Adrenal gland (tissue), 12 donors: Measurements from ENCODE around the gene ITM2C. TPM values are rescaled to one million over a fixed set of nuclear protein-coding genes. Genes with fewer than 3 reads are reported as not detected.

ENCODE experiments used
- DNase-seq, 7 donors: peaks; one replicate each; pipeline ENCODE4 v3.0.0-alpha.2; 2019 to 2020
- H3K27ac ChIP-seq, 5 donors: fragments of 200-600 bp; sonication (generic) in 4 of 5; 1 replicate in 3 of 5; 2 replicates in 2 of 5; pipeline versions ENCODE4 v1.5.1 to v1.8.0; 2016 to 2020; ENCODE audit warnings: mild to moderate bottlenecking in 1 of 5
- H3K27me3 ChIP-seq: fragments of 200-600 bp; 2 replicates; pipeline ENCODE4 v1.8.0; 2021
- H3K36me3 ChIP-seq, 2 donors: fragments of 200-600 bp; replicated peaks in 1 of 2; 1 replicate in 1 of 2; 2 replicates in 1 of 2; pipeline versions ENCODE4 v1.5.1 to v1.8.0; 2018 to 2022
- H3K4me1 ChIP-seq, 2 donors: fragments of 200-600 bp; replicated peaks in 1 of 2; 1 replicate in 1 of 2; 2 replicates in 1 of 2; pipeline versions ENCODE4 v1.5.1 to v1.8.0; 2018 to 2021
- H3K4me3 ChIP-seq, 4 donors: fragments of 200-600 bp; sonication (generic) in 3 of 4; one replicate each; pipeline ENCODE4 v1.5.1; 2016 to 2018
- H3K9me3 ChIP-seq, 3 donors: fragments of 200-600 bp; sonication (generic) in 1 of 3; replicated peaks in 1 of 3; 1 replicate in 2 of 3; 2 replicates in 1 of 3; pipeline versions ENCODE4 v1.5.1 to v1.8.0; 2016 to 2021
- CTCF ChIP-seq, 6 experiments: fragments of 450-650 bp in 4 of 6; fragments of 200-600 bp in 2 of 6; sonication (generic) in 1 of 6; IDR thresholded peaks; 1 replicate in 5 of 6; 2 replicates in 1 of 6; pipeline versions ENCODE4 v1.5.1 to v1.8.0; 2016 to 2021; ENCODE audit warnings: antibody characterized with exemption in 6 of 6, mild to moderate bottlenecking in 2 of 6, moderate library complexity in 1 of 6
- POLR2A ChIP-seq, 2 donors: fragments of 450-650 bp; IDR thresholded peaks; one replicate each; pipeline ENCODE4 v1.6.1; 2017; ENCODE audit warnings: antibody characterized with exemption in 2 of 2, mild to moderate bottlenecking in 2 of 2, moderate library complexity in 1 of 2
- WGBS, 4 donors: extraction: QIAGEN DNeasy Blood & Tissue Kit in 2 of 4; methylation state at CpG; one replicate each; pipeline versions ENCODE4 v1.1.5 to v1.1.7; 2013 to 2017; 5-methylcytosine and 5-hydroxymethylcytosine counted together
- intact Hi-C, 2 donors: fragments of 100-400 bp; cut with DNase I; formaldehyde crosslinking; loops; one replicate each; pipeline versions ENCODE4 v1.14.1 to v1.15.0; 2022 to 2023
- polyA plus RNA-seq, 3 donors: library from polyadenylated mRNA; stranded (reverse); fragments of 200-250 nt in 2 of 3; fragments of 350-450 nt in 1 of 3; fragmentation: Illumina TruSeq in 1 of 3; extraction: RNeasy Lipid Tissue Mini Kit (QIAGEN cat#74804) in 1 of 3; gene quantifications; one replicate each; pipeline ENCODE4 v1.2.3, GENCODE V29; 2013 to 2014
- total RNA-seq, 9 donors: library from RNA; depleted of rRNA in 4 of 9; stranded (reverse); fragments of >200 nt in 4 of 9; fragments of 120-200 nt in 1 of 9; fragmentation: NEBNext Ultra II Directional in 1 of 9; extraction: Animal tissue kit (Norgen Biotek cat#: 25700) in 1 of 9; gene quantifications; one replicate each; pipeline versions ENCODE4 v1.1.0 to v1.2.4, GENCODE V29; 2013 to 2023
- donor health status: healthy with polysubstance abuse.
- donor health status: Bipolar disorder and iron deficiency.
- donor health status: DM: yes; HTN: yes; CAD: no.
- donor health status: DM: no; HTN: no; CAD: no.
- donor health status: DM: no; HTN: no; CAD: no.
- donor health status: DM: yes; HTN: yes; CAD: no.

The ITM2C gene
- total and polyA plus RNA-seq, 12 donors = 16.8 to 131 (median 35.6) TPM

GRCh38 chr2:230819433-230819832 is 45.3 kb upstream of the ITM2C start:
- intact Hi-C loops = no loop called here
- 88 to 98% (median 94%) methylated on average over 1 of the region's 1 CpG for WGBS, 4 donors

DNA sequence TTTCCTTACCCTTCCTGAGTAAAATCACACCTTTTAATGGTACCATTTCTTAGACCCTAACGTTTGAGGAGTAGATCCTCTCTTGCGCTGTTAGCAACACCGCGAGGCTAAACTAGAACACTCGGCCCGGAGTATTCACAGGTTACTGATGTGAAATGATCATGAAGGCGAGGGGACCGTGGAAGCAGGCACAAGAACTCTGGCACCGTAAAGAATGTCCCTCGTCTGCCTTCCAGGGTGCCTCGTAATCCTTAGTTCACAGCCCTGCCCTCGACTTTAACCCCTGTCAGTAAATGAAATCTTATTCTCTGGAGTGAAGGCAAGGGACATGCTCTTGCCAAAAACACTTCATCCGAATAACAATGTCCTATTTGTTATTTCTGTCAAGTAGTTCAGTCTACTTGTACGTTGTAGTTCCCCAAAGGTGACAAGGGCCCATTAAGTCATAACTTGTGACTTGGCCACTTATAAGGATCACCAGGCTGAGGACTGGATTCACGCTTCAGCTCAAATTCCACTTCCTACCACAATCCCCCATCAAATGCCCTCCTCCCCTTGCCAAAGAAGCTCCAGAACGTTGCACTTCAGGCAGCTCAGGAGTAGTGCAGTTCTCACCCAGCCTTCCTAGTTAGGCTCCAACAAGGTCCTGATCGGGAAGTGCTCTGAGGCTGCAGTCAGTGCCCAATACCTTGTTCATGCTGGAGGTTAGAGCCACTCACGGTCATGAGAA is 43.3 kb upstream of the ITM2C start:
- no peak for TF ChIP-seq CTCF (IDR thresholded peaks at IDR 0.05)
- no peak for TF ChIP-seq POLR2A (IDR thresholded peaks at IDR 0.05)
- WGBS, 4 donors = 79 to 82% (median 81%) methylated on average over 17 to 18 of the region's 18 CpGs
- Histone ChIP-seq H3K27ac (no peak overlapping the region), H3K4me3 (no peak overlapping the region), H3K27me3 (no peaks in the 10 kb centered on the region), H3K4me1 (peaks cover 0 to 6% of the 10 kb centered on the region in 2 donors), H3K36me3 (peaks cover 0 to 30% of the 10 kb centered on the region in 2 donors), H3K9me3 (no peaks in the 10 kb centered on the region)
- no peak for DNase-seq
- intact Hi-C loops = loop anchor here in 1 of 2 donors (5.0 kb wide), 1 partner anchor 166 kb away; no protein-coding TSS in a partner anchor

More at GRCh38 chr2:230819433-230819832, 45.3 kb upstream of the ITM2C start:
- H3K9me3 ChIP-seq = no peaks in the 10 kb centered on the region
- no peak for TF ChIP-seq POLR2A (IDR thresholded peaks at IDR 0.05)
- TF ChIP-seq CTCF (IDR thresholded peaks at IDR 0.05) = no peak
- H3K4me3 ChIP-seq = no peak overlapping the region
- DNase-seq = no peak
- H3K27ac ChIP-seq = no peak overlapping the region
- peaks cover 0 to 6% of the 10 kb centered on the region in 2 donors for H3K4me1 ChIP-seq
- H3K36me3 ChIP-seq = peaks cover 0 to 45% of the 10 kb centered on the region in 2 donors
- H3K27me3 ChIP-seq = no peaks in the 10 kb centered on the region

DNA sequence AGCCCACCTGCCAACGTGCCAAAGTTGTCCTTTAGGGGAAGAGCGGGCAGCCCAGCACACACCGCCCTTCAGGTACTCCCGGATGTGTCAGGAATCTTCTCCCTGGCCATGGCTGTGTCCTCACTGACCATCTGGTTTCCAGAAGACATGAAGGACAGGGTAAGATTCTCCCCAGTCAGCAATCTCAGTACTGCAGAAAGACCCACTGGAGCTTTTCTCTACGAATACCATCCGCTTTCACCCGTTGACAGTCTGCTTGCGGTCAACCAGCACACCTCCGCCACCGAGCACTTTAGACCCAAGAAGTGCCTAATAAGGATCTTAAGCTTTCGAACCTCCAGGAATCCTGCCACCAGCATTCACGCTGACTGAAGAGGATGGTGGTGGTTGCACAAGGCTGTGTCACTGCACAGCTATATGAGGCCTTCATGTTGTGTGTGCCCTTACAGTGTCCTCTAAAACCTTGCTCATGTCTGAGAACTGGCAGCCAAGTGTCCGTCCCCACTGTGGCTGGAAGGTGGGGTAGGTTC is 42.7 kb upstream of the ITM2C start:
- intact Hi-C loops = loop anchor here in 1 of 2 donors (5.0 kb wide), 1 partner anchor 165 kb away; no protein-coding TSS in a partner anchor
- no peak for TF ChIP-seq CTCF (IDR thresholded peaks at IDR 0.05)
- no peak for TF ChIP-seq POLR2A (IDR thresholded peaks at IDR 0.05)

DNA sequence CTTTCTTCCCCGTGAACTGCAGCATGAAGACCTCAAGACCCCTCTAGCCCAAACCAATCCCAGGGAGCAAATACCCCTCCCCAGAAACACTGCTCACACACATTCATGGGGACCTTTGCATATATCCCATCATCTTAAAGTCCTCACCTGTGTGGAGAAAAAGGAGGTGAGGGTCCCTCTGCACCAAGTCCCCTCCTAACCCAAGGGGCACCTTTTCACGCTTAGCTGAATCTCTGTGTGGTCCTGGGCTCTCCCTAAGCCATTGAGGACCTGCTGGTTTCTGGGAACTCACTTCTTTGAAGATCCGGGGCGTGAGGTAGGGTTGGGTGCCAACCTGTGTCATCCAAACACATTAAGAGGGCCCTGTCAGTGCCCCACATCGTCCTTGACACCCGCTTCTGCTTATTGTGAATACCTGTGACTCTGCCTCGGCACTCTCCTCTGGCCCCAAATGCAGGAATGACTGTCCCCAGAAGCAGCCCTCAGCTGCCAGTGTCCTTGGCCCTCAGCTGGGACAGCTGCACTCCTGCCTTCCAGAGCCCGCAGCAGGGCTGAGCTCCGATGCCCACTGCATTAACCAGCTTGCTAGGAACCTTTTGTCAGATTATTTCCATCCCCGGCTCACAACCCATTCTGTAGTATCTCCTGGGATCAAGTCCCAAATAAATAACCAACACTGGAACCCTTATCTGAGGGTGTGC is 41.3 kb upstream of the ITM2C start:
- intact Hi-C loops = loop anchor here in 1 of 2 donors (5.0 kb wide), 1 partner anchor 164 kb away; no protein-coding TSS in a partner anchor
- no peak for TF ChIP-seq CTCF (IDR thresholded peaks at IDR 0.05)
- no peak for TF ChIP-seq POLR2A (IDR thresholded peaks at IDR 0.05)
- Histone ChIP-seq H3K4me1 (peaks cover 0 to 6% of the 10 kb centered on the region in 2 donors), H3K9me3 (no peaks in the 10 kb centered on the region), H3K27ac (no peak overlapping the region), H3K27me3 (peaks cover 9% of the 10 kb centered on the region), H3K36me3 (peaks cover 0 to 11% of the 10 kb centered on the region in 2 donors), H3K4me3 (no peak overlapping the region)
- DNase-seq = no peak
- 50 to 63% (median 53%) methylated on average over 5 to 10 of the region's 10 CpGs for WGBS, 4 donors

More for the DNA sequence above, 42.7 kb upstream of the ITM2C start:
- no peak overlapping the region for H3K27ac ChIP-seq
- 91 to 98% (median 92%) methylated on average over 9 to 13 of the region's 13 CpGs for WGBS, 4 donors
- H3K4me3 ChIP-seq = no peak overlapping the region
- no peaks in the 10 kb centered on the region for H3K4me1 ChIP-seq
- no peak for DNase-seq
- no peaks in the 10 kb centered on the region for H3K9me3 ChIP-seq
- peaks cover 0 to 24% of the 10 kb centered on the region in 2 donors for H3K36me3 ChIP-seq
- H3K27me3 ChIP-seq = no peaks in the 10 kb centered on the region
